NCI-H1092 (cell line): Measurements from ENCODE around the gene NR6A1.

ENCODE experiments used
- DNase-seq: peaks from one replicate; lab custom pipeline; 2025; lab: John Stamatoyannopoulos, UW

Gene NR6A1

GRCh38 chr9:124658165-124659017, 112.7 kb downstream of the NR6A1 start:
- DNase-seq: peak; percentile 86

DNA sequence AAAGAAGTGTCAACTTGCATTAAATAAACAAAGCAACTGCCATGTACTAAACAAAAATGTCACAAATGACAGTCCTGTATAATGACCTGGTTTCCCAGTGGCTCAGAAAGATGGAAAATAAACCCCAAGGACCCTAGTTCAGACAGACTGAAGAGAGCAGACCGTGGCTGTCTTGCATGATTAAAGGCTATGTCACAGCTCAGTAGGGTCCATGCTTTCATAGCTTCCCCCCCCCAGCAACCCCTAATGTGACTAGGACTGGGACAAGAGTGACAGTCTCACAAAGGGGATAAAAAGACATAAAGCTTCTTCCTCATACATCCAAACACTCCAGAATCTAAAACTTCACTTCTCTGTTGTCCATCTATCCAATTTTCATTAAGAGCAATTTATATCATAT, 113.6 kb downstream of the NR6A1 start:
- DNase-seq: no peak

GRCh38 chr9:124654431-124654830, 116.7 kb downstream of the NR6A1 start:
- DNase-seq: no peak

GRCh38 chr9:124652615-124653393, 118.3 kb downstream of the NR6A1 start:
- no peak for DNase-seq

- DNase-seq: no peak
Observed at GRCh38 chr9:124652203-124652602, 118.9 kb downstream of the NR6A1 start.

DNA sequence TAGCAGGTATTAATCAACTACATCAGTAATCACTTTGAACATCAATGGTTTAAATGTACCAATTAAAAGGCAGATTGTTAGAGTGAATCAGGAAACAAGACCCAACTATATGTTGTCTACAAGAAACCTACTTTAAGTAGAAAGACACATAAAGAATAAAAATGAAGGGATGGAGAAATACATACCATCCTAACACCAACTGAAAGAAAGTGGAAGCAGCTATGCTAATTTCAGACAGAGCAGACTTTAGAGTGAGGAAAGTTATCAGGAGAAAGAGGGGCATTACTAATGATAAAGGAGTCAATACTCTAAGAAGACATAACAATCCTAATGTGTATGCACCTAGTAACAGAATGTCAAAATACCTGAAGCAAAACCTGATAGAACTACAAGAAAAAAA, 125.8 kb downstream of the NR6A1 start:
- no peak for DNase-seq

DNA sequence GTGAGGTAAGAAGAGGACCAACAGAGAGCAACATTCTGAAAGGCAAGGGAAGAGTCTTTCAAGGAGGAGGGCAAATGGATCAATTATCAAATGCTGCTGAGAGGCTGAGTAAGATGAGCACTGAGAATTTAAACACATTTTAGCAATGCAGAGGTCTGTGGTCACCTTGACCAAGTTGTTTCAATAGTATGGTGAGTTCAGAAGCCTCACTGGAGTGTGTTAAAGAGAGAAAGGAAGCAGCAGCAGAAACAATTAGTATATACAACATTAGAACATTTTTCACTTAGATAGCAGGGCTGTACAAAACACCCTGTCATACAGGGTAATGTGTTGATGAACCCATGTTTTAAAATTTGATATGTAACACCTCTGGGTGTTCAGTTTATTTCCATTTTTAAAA, 131.5 kb downstream of the NR6A1 start:
- DNase-seq: no peak

GRCh38 chr9:124635285-124635684, 135.8 kb downstream of the NR6A1 start:
- DNase-seq: no peak

DNA sequence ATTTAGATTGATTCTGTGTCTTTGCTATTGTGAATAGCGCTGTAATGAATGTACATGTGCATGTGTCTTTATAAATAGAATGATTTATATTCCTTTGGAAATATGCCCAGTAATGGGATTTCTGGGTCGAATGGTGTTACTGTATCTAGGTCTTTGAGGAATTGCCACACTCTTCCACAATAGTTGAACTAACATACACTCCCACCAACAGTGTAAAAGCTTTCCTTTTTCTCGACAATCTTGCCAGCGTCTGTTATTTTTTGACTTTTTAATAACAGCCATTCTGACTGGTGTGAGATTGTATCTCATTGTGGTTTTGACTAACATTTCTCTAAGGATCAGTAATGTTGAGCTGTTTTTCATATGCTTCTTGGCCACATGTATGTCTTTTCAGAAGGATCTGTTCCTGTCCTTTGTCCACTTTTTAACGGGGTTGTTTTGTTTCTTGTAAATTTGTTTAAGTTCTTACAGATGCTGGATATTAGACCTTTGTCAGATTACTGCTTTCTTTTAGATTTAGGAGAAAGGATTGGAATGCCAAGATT, 139.0 kb downstream of the NR6A1 start:
- no peak for DNase-seq

GRCh38 chr9:124631326-124631725, 139.8 kb downstream of the NR6A1 start:
- DNase-seq: no peak

DNA sequence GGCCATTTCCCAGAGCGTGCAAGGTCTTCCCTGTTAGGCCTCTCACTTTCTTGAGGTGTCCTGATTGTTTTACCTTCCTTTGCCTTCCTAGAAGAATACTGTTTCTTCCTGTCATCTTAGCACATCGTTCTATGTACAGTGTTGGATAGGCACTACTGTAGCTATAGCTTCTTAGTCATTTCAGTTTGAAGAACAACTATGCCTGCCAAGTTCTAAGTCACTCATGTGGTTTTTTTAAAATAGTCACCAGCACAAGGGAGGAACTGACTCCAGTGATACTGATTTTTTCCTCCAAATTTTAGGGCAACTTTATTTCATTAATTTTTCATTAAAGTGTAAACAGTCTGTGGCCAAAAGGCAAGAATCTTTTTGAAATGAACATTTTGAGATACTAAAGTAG, 141.5 kb downstream of the NR6A1 start:
- no peak for DNase-seq

- DNase-seq: no peak
Observed at GRCh38 chr9:124628741-124629140, 142.4 kb downstream of the NR6A1 start.

DNA sequence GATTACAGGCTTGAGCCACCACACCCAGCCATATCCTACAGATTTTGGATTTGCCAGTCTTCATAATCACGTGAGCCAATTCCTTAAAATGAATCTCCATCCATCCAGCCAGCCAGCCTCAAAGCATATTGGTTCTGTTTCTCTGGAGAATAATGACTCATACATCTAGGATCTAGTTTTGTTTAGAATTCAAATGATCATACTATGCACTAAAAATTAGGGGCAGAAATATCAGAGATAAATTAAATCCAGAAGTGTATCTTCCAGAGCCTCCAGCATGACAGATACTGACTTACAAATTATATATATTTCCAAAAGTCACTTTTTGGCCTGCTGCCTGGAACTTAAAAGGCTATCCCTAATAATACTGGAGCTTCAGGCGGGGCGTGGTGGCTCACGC, 144.8 kb downstream of the NR6A1 start:
- no peak for DNase-seq

DNA sequence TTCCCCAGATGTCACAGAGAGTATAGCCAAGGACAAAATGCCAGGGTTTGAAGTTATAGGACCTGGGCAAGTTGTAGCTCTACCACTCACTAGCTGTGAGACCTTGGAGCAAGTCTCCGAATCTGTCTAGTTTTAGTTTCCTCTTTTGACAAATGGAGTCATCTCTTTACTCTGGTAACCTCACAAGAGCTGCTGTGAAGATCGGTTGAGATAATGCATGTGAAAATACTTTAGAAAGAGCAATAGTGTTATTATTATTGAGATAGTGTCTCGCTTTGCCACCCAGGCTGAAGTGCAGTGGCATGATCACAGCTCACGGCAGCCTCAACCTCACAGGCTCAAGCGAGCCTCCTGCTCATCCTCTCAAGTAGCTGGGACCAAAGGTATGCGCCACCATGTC, 146.0 kb downstream of the NR6A1 start:
- DNase-seq: no peak

GRCh38 chr9:124624735-124624992, 146.4 kb downstream of the NR6A1 start:
- DNase-seq: no peak

- DNase-seq: no peak
Observed at GRCh38 chr9:124623966-124624734, 147.0 kb downstream of the NR6A1 start.

DNA sequence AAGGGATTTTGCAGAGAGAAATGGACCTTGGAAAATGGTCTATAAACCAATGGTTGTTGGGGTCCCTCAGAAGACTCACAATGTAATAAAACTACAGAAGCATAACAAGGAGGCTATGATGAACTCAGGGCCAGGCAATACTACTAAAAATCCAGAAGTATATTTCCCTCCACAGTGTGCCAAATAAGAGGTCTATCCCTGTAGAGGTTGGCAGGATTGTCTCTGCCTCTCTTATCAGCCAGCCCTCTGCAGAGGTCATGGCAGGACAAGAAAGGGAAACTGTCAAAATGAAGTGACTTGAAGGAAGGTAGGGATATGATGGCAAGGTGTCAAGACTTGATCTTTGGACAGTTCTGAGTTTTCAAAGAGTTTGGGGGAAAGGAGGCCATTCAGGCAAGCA, 148.2 kb downstream of the NR6A1 start:
- DNase-seq: no peak

GRCh38 chr9:124621371-124622328, 149.5 kb downstream of the NR6A1 start:
- no peak for DNase-seq

DNA sequence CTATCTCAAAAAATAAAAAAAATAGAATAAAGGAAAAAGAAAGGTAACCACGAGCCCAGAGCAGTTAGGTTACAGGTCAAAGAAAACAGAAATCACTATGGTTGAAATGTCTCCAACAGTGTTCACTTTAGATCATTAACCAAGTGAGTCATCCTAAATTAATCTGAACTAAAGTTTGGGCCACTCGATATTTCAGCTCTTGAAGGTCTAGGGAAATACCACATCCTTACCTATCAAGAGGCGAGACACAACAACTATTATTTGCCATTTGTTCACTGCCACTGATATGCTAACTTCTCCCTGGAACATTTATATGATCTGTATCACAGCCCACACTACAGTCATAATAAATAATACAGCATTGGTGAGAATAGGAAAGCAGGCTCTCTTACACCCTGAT, 152.6 kb downstream of the NR6A1 start:
- no peak for DNase-seq

GRCh38 chr9:124617477-124618141, 153.5 kb downstream of the NR6A1 start:
- DNase-seq: peak; percentile 53

GRCh38 chr9:124616961-124617360, 154.2 kb downstream of the NR6A1 start:
- DNase-seq: no peak
